WERI-Rb-1 (cell line): ENCODE data around the gene LRCOL1.

Experiments used
- DNase-seq: peaks from one replicate; pipeline ENCODE4 v3.0.0-alpha.2; 2020
- H3K27ac ChIP-seq: fragments of 250-450 bp; sonication (Bioruptor Pico); 2 replicates; pipeline ENCODE4 v1.5.1; 2020; ENCODE audit warnings: mild to moderate bottlenecking, moderate library complexity
- H3K27me3 ChIP-seq: fragments of 250-450 bp; sonication (Bioruptor Pico); 2 replicates; pipeline ENCODE4 v1.5.1; 2021; ENCODE audit warnings: mild to moderate bottlenecking, low read depth, moderate library complexity; ENCODE audit not compliant: insufficient read depth, severe bottlenecking
- H3K36me3 ChIP-seq: fragments of 250-450 bp; sonication (Bioruptor Pico); 2 replicates; pipeline ENCODE4 v1.5.1; 2020; ENCODE audit warnings: mild to moderate bottlenecking, moderate library complexity
- H3K4me3 ChIP-seq: 2 replicates; pipeline ENCODE4 v1.5.1; 2011; ENCODE audit warnings: low read depth, mild to moderate bottlenecking, control low read depth, low read length
- H3K9me3 ChIP-seq: fragments of 250-450 bp; sonication (Bioruptor Pico); 2 replicates; pipeline ENCODE4 v1.5.1; 2021; ENCODE audit warnings: mild to moderate bottlenecking, moderate library complexity; ENCODE audit not compliant: severe bottlenecking
- TF ChIP-seq, protein P1 (sequence below): IDR thresholded peaks from 2 replicates; pipeline ENCODE4 v1.5.1; 2011; ENCODE audit warnings: low read depth, mild to moderate bottlenecking, control low read depth, inconsistent platforms, low read length

The LRCOL1 gene

DNA sequence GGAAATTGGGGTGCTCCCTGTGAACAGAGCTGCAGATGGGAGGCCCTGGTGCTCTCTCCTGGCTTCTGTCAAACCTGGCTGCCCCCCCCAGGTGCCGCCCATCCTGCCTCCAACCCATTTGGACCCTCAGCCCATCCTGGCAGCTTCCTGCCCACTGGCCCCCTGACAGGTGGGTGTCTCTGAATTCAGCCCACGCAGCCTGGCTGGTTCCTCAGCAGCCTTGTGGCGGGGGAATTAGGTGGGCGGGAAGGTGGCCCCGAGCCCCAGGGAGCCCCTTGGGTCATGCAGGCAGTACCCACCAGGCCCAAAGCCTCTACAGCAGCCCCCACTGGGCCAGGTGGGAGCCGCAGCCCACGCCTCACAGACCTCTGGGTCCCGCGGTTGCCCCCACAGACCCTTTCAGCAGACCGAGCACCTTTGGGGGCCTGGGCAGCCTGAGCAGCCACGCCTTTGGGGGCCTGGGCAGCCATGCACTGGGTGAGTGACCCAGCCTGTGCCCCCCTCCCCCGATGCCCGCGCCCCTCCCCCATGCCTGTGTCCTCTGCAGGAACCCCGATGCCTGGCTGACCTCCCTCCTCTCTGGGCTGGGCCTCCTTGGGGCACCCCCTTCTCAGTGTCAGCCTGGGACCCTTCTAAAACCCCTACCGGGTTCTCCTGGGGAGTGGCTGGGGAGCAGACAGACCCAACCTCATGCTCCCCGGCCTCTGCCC lies 28.9 kb downstream of the LRCOL1 start:
- Histone ChIP-seq H3K27me3 (no peaks in the 10 kb centered on the region), H3K9me3 (no peaks in the 10 kb centered on the region), H3K36me3 (peaks cover 61% of the 10 kb centered on the region), H3K4me3 (no peak overlapping the region), H3K27ac (no peak overlapping the region)
- DNase-seq: no peak
- TF ChIP-seq, protein P1, sequence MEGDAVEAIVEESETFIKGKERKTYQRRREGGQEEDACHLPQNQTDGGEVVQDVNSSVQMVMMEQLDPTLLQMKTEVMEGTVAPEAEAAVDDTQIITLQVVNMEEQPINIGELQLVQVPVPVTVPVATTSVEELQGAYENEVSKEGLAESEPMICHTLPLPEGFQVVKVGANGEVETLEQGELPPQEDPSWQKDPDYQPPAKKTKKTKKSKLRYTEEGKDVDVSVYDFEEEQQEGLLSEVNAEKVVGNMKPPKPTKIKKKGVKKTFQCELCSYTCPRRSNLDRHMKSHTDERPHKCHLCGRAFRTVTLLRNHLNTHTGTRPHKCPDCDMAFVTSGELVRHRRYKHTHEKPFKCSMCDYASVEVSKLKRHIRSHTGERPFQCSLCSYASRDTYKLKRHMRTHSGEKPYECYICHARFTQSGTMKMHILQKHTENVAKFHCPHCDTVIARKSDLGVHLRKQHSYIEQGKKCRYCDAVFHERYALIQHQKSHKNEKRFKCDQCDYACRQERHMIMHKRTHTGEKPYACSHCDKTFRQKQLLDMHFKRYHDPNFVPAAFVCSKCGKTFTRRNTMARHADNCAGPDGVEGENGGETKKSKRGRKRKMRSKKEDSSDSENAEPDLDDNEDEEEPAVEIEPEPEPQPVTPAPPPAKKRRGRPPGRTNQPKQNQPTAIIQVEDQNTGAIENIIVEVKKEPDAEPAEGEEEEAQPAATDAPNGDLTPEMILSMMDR: no peak

DNA sequence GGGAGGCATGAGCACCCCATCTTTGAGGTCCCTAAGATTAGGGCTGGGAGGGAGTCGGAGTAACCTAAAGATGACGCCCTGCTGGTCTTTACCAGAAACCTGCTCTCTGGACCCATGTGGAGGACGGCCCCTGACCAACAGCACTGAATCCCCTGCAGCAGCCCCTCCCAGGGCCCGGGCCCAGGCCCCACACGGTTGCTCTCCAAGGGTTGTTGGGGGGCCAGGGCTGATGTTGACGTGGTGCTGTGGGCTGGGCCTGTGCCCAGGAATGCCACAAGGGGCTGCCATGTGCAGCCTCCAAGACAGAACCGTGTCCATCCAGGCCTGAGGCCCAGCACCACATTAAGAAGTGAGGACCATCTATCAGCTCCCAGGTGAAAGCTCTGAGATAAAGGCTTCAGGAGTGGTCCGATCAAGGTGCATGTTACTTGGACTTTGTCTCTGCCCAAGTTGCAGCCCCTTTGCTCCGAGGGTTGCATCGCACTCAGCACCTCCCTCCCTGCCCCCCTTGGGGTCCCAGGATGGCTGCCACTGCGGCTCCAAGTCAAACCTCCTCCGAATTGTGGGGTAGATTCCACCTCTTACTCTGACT lies 29.6 kb downstream of the LRCOL1 start:
- Histone ChIP-seq H3K27ac (no peak overlapping the region), H3K27me3 (no peaks in the 10 kb centered on the region), H3K36me3 (peaks cover 68% of the 10 kb centered on the region), H3K4me3 (no peak overlapping the region), H3K9me3 (no peaks in the 10 kb centered on the region)
- DNase-seq: no peak
- TF ChIP-seq, protein P1: no peak

- no peak overlapping the region for H3K27ac ChIP-seq
- no peaks in the 10 kb centered on the region for H3K9me3 ChIP-seq
- H3K4me3 ChIP-seq: no peak overlapping the region
- peaks cover 76% of the 10 kb centered on the region for H3K36me3 ChIP-seq
- TF ChIP-seq, protein P1: no peak
- no peaks in the 10 kb centered on the region for H3K27me3 ChIP-seq
- no peak for DNase-seq
Measured at GRCh38 chr12:132579744-132580143, 30.6 kb downstream of the LRCOL1 start.

GRCh38 chr12:132578826-132579225 lies 31.6 kb downstream of the LRCOL1 start:
- no peak overlapping the region for H3K27ac ChIP-seq
- TF ChIP-seq, protein P1: no peak
- H3K27me3 ChIP-seq: no peaks in the 10 kb centered on the region
- H3K9me3 ChIP-seq: no peaks in the 10 kb centered on the region
- DNase-seq: no peak
- peaks cover 77% of the 10 kb centered on the region for H3K36me3 ChIP-seq
- H3K4me3 ChIP-seq: no peak overlapping the region

- Histone ChIP-seq H3K36me3 (peaks cover 85% of the 10 kb centered on the region), H3K4me3 (no peak overlapping the region), H3K27me3 (no peaks in the 10 kb centered on the region), H3K9me3 (no peaks in the 10 kb centered on the region), H3K27ac (no peak overlapping the region)
- TF ChIP-seq, protein P1: no peak
- DNase-seq: no peak
Measured at GRCh38 chr12:132578118-132578517, 32.3 kb downstream of the LRCOL1 start.
